Neuron (in vitro differentiated cells): ENCODE measurements around the gene CDH4.

Source experiments
- H2AFZ ChIP-seq: one replicate; pipeline ENCODE4 v1.6.1; 2013; ENCODE audit warnings: low read depth, mild to moderate bottlenecking, inconsistent platforms, low read length, moderate library complexity
- H3K27me3 ChIP-seq: one replicate; pipeline ENCODE4 v1.6.1; 2013; ENCODE audit warnings: low read length; ENCODE audit not compliant: insufficient read depth
- H3K36me3 ChIP-seq: one replicate; pipeline ENCODE4 v1.6.1; 2013; ENCODE audit warnings: low read length; ENCODE audit not compliant: insufficient read depth
- H3K4me1 ChIP-seq: one replicate; pipeline ENCODE4 v1.6.1; 2013; ENCODE audit warnings: low read length; ENCODE audit not compliant: insufficient read depth
- H3K4me3 ChIP-seq: 2 replicates; pipeline ENCODE4 v1.5.1; 2013; ENCODE audit warnings: mild to moderate bottlenecking, low read length, moderate library complexity
- H3K9me3 ChIP-seq: one replicate; pipeline ENCODE4 v1.6.1; 2013; ENCODE audit warnings: low read length

The CDH4 gene

DNA sequence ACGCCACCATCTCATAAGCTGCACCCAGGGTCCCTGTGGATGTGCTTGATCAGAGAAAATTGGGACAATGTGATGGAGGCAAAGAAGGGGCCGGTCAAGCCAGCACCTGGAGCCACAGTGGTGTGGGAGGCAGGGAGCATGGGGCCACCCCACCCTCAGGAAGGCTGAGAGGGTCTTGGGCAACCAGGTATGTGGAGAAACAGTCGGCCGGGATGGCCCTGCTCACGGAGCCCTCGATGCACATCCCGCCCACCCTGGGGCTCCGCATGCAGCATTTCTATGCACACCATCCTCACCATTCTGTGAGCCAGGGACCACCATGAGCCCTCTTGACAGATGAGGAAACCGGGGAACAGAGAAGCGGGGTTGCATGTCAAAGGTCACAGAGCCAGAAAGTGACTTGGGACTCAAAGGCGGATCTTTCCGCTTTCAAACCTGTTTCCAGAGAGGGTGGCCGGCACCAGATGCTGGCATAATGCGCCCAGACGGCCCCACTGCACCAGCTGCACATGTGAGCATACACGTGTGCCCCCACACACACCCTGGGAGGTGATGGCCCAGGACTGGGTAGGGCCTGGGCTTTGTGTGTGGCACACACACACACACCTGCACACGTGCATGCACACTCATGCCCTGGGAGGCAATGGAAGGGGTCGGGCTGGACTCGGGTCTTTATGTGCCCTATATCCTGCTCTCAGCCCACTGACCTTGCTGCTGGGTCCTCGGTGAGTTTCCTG, 415.2 kb downstream of the CDH4 start:
- H3K4me3 ChIP-seq, result no peak overlapping the region
- no peaks in the 10 kb centered on the region for H3K4me1 ChIP-seq
- no peak overlapping the region for H2AFZ ChIP-seq
- peaks cover 1% of the 10 kb centered on the region for H3K9me3 ChIP-seq
- no peaks in the 10 kb centered on the region for H3K36me3 ChIP-seq
- H3K27me3 ChIP-seq, result no peaks in the 10 kb centered on the region

DNA sequence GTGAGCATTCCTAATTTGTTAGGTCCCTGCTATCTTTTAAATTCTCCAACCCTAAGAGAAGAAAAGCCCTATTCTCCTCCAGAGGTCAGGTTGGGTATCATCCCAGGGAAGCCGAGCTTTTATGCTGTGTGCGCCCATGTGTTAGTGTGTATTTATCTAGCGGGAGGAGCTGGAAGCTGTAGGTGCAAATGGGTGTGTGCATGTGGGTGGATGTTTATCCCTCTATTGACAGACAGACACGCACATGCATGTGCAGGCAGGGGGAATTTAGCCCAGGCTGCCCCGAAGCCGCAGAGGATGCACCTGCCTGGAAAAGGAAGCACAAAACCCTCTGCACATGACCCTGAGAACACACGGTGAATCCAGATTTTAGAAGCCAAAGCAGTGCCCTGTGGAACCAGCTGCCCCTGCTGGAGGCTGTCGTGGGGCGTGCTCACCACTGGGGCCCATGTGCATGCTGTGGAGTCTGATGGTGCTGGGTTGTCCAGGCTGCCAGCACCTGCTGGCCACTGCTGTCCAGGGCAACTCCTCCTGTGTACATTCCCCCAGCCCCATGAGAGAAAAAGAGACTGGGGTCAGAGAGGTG, 416.1 kb downstream of the CDH4 start:
- no peak overlapping the region for H2AFZ ChIP-seq
- H3K4me1 ChIP-seq, result no peaks in the 10 kb centered on the region
- H3K27me3 ChIP-seq, result no peaks in the 10 kb centered on the region
- no peaks in the 10 kb centered on the region for H3K36me3 ChIP-seq
- no peak overlapping the region for H3K4me3 ChIP-seq
- H3K9me3 ChIP-seq, result peaks cover 1% of the 10 kb centered on the region

DNA sequence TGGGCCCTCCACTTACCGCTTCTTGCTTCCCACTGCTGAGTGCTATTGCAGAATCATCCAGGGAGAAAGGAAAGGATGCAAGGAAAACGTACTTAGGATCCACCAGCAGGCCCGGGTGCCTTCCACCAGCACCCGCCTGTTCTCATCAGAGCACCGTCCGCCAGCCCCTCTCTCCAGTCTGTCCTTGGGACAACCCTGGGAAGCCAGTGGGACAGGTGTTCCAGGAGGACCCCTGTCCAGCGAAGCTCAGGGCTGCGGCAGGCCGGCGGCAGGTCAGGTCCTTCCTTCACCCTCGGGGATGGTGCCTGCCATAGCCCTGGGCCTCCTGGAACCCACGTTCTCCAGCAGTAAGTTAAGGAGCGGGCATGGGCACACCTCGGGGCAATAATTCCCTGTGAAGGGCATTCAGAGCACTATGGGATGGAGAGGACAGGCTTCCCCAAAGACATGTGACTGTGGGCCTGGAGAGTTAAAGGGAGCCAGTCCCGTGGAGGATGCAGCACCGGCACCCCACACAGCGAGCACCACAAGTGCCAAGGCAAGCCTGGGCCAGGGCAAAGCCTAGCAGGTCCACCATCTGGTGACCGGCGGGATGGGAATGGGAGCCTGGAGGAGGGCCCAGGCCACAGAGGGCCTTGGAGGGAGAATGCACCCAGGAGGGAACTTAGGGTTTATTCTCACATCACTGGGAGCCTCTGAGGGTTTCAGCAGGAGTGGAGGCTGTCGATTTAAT, 416.9 kb downstream of the CDH4 start:
- Histone ChIP-seq H3K27me3 (no peaks in the 10 kb centered on the region), H3K36me3 (no peaks in the 10 kb centered on the region), H3K4me1 (peaks cover 2% of the 10 kb centered on the region), H3K4me3 (no peak overlapping the region), H2AFZ (no peak overlapping the region), H3K9me3 (peaks cover 1% of the 10 kb centered on the region)

DNA sequence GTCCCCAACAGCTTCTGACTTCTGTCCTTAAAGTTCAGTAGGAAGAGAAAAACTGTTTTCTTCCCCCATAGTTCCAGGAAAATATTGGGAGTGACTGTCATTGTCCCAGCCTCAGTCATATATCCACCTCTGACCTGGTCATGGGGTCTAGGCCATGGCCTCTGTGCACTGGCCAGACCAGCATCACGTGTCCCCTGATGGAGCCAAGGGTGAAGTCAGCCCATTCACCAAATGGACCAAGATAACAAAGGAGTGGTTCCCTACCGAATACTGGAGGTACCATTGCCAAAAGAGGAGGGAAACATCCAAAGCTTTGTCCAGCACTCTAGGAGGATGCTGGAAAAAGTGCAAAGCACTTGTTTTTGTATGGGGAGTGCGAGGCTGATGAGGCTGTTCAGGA, 418.2 kb downstream of the CDH4 start:
- no peak overlapping the region for H3K4me3 ChIP-seq
- peaks cover 6% of the 10 kb centered on the region for H3K4me1 ChIP-seq
- H2AFZ ChIP-seq, result no peak overlapping the region
- peaks cover 1% of the 10 kb centered on the region for H3K9me3 ChIP-seq
- H3K27me3 ChIP-seq, result no peaks in the 10 kb centered on the region
- no peaks in the 10 kb centered on the region for H3K36me3 ChIP-seq

DNA sequence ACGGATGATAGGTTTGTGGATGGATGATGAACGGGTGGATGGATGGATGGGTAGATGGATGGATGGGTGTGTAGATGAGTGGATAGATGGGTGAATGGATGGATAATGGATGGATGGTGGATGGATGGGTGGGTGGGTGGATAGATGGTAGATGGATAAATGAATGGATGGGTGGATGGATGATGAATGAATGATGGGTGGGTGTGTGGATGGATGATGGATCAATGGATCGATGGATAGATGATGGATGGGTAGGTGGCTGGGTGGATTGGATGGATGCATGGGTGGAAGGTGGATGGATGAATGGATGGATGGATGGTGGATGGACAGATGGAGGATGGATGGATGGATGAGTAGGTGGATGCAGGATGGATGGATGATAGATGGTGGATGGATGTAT, 419.5 kb downstream of the CDH4 start:
- Histone ChIP-seq H3K9me3 (no peaks in the 10 kb centered on the region), H3K27me3 (no peaks in the 10 kb centered on the region), H3K4me3 (no peak overlapping the region), H3K4me1 (peaks cover 6% of the 10 kb centered on the region), H2AFZ (no peak overlapping the region), H3K36me3 (no peaks in the 10 kb centered on the region)

DNA sequence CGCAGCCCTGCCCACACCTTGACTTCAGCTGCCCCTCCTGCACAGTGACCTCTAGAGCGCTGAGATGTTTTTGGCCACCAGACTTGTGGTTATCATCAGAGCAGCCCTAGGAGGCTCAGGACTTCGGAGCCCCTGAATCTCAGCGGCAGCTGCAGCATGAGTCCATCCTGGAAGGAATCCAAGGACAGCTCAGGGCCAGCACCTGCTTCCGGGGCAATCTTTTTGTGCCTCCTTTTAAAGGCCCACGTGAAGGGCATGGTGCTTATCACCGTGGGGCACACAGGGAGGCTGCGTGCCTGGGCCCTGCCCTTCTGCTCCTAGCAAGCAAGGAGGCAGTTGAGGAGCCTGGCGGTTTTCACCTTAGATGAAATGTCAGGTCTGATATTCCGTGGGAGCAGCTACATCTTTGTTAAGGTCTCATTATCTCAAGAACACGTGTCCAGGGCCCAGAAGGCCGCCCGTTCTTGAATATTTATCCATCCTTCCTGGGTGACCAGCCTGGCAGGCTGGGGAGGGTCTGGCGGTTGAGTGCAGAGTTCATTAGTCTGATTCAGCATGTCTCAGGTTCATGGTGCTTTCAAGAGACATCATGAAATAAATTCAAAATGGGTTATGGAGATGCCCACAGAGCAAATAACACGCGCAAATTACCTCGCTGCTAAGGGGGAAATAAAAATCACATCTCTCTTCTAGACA, 421.2 kb downstream of the CDH4 start:
- Histone ChIP-seq H3K9me3 (no peaks in the 10 kb centered on the region), H3K4me1 (peaks cover 6% of the 10 kb centered on the region), H3K36me3 (no peaks in the 10 kb centered on the region), H2AFZ (no peak overlapping the region), H3K27me3 (no peaks in the 10 kb centered on the region), H3K4me3 (no peak overlapping the region)

DNA sequence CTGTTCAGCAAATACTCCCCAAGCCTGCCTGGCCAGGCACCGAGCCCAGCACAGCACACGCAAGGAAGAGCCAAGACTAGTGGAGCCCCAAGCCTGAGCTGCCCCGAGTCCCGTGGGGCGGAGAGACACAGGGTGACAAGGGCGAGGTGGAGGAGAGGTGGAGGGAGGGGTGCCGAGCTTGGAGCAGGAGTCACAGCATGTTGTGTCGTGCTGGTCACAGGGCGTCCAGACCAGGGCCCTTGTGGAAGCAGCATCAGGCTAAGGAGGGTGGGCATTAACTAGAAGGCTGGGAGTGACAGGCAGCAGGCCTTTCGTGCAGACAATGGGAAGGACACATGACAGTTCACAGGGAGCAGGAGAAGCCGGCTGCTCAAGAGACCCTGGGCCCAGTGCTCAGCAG, 422.1 kb downstream of the CDH4 start:
- no peaks in the 10 kb centered on the region for H3K36me3 ChIP-seq
- no peak overlapping the region for H3K4me3 ChIP-seq
- H2AFZ ChIP-seq, result no peak overlapping the region
- peaks cover 6% of the 10 kb centered on the region for H3K4me1 ChIP-seq
- no peaks in the 10 kb centered on the region for H3K27me3 ChIP-seq
- no peaks in the 10 kb centered on the region for H3K9me3 ChIP-seq

DNA sequence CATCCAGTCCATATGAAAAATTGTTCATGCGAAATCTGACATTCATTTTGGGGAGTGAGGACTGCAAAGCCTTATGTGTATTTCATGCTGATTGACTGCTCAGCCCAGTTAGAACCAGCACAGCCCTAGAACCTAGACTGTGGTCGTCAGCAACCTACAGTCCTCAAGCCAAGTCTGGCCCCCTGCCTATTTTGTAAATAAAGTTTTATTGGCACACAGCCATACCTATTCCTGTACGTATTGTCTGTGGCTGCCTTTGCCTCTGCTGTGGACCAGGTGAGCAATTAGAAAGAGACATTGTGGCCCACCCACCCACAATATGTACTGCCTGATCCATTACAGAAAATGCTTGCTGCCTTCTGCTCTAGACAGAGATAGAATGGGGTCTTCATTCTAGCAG, 422.6 kb downstream of the CDH4 start:
- Histone ChIP-seq H3K36me3 (no peaks in the 10 kb centered on the region), H3K27me3 (no peaks in the 10 kb centered on the region), H2AFZ (no peak overlapping the region), H3K9me3 (no peaks in the 10 kb centered on the region), H3K4me1 (peaks cover 6% of the 10 kb centered on the region), H3K4me3 (no peak overlapping the region)

DNA sequence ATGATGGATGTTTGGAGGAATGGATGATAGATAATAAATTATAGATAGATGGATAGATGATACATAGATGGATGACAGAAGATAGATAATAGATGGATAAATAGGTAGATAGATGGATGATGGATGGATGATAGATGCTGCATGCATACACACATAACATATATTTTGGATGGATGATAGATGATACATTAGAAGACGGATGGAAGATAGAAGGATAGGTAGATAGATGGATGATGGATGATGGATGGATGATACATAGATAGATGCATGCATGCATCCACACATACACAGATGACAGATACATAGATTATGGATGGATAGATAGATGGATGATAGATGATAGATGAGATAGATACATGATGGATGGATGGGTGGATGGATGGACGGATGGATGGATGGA, 425.9 kb downstream of the CDH4 start:
- H3K36me3 ChIP-seq, result no peaks in the 10 kb centered on the region
- peaks cover 16% of the 10 kb centered on the region for H3K4me1 ChIP-seq
- no peaks in the 10 kb centered on the region for H3K27me3 ChIP-seq
- no peak overlapping the region for H3K4me3 ChIP-seq
- no peaks in the 10 kb centered on the region for H3K9me3 ChIP-seq
- no peak overlapping the region for H2AFZ ChIP-seq

DNA sequence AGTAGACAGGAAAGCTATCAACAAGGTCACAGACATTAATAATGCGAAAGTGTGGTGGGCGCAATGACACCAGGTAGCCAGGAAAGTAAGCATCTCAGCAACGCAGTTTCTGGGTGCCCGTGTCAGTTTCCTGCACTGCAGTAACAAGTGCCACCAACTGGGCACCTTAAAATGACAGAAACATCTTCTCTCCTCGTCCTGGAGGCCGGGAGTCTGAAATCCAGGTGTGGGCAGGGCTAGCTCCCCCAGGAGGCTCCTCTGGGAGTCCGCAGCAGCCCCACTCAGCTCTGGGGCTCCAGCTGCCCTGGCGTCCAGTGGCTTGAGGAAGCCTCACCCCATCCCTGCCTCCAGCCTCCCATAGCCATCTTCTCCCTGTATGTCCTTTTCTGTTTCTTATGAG, 426.4 kb downstream of the CDH4 start:
- Histone ChIP-seq H3K4me3 (no peak overlapping the region), H3K27me3 (no peaks in the 10 kb centered on the region), H3K36me3 (no peaks in the 10 kb centered on the region), H2AFZ (no peak overlapping the region), H3K4me1 (peaks cover 16% of the 10 kb centered on the region), H3K9me3 (no peaks in the 10 kb centered on the region)

DNA sequence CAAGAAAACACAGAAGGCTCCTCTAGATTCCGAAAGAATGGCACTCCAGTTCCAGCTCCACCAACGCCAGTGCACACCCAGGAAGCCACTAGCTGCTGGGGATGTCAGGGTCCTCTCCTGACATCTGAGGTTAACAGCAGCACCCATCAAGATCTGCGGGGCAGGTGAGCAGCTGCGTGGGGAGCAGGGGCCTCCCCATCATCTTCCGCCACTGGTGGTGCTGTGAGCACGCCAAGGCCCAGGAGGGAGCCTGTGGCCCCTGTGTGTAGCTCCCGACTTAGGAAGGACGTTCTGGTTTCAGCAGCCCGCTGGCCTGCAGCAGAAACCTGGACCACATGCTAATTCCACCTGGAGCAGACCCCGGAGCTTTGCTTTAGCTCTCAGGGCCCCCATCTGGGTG, 427.4 kb downstream of the CDH4 start:
- H3K36me3 ChIP-seq, result no peaks in the 10 kb centered on the region
- H3K4me1 ChIP-seq, result peaks cover 10% of the 10 kb centered on the region
- H3K4me3 ChIP-seq, result no peak overlapping the region
- H2AFZ ChIP-seq, result no peak overlapping the region
- H3K9me3 ChIP-seq, result no peaks in the 10 kb centered on the region
- no peaks in the 10 kb centered on the region for H3K27me3 ChIP-seq

DNA sequence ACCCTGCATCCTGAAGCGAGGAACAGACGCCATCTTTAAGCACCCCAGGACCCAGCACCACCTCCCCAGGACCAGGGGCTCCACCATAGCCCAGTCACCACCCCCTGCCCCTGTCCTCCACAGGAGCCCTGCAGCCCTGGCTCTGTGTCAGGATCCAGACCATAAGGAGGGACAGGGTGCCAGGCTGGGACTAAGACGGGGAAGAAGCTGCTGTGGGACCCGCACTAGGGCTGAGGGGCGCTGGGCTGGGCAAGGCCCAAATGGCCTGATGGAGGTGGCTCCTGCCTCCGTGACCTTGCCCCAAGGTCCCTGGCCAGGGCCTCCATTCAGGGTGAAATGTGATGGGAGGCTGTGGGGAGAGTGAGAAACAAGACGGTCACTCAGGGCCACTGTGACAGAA, 428.0 kb downstream of the CDH4 start:
- Histone ChIP-seq H3K4me1 (peaks cover 10% of the 10 kb centered on the region), H3K4me3 (no peak overlapping the region), H3K27me3 (no peaks in the 10 kb centered on the region), H3K9me3 (no peaks in the 10 kb centered on the region), H3K36me3 (no peaks in the 10 kb centered on the region), H2AFZ (no peak overlapping the region)
